NCI-H146 treated with DMSO at 0.1 percent for 48 hours (cell line): ENCODE results near the gene VPS13D.
"Not testable (repeated sequence)": the region's sequence is repeated elsewhere in the genome, so short reads cannot be mapped to it uniquely, and the experiment has no call there.

Experiments used
- DNase-seq: peaks from one replicate; lab custom pipeline; 2025; ENCODE audit not compliant: unreplicated experiment; lab: John Stamatoyannopoulos, UW

The VPS13D gene

DNA sequence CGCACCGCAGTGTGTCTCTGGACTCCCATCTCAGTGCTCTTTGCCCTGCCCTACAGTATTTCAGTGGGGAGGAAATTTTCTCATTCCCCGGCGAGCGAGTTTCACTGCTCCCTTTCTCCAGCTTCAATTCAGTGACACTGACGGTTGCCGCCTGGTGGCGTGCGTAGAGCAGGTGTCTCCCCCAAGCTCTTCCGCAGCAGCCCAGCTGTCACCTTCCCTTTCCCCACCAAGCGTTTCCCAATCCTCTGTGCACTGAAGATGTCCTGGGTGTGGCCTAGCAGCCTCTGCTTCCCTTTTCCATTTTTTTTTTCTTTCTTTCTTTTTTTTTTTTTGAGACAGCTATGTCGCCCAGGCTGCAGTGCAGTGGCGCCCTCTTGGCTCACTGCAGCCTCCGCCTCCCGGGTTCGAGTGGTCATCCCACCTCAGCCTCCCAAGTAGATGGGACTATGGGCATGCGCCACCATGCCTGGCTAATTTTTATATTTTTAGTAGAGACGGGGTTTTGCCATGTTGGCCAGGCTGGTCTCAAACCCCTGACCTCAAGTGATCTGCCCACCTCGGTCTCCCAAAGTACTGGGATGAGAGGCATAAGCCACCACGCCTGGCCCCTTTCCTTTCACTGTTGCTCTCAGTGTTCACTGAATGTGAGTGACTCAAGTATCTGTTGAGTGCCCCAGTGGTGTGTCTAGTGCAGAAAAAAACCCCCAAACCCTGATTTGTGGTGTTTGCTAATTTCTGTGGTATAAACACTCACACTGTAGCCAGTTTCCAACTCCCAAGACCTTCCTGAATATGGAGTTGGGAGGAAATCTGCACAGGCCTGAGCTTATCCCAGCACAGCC, 33.0 kb upstream of the VPS13D start:
- no peak for DNase-seq

DNA sequence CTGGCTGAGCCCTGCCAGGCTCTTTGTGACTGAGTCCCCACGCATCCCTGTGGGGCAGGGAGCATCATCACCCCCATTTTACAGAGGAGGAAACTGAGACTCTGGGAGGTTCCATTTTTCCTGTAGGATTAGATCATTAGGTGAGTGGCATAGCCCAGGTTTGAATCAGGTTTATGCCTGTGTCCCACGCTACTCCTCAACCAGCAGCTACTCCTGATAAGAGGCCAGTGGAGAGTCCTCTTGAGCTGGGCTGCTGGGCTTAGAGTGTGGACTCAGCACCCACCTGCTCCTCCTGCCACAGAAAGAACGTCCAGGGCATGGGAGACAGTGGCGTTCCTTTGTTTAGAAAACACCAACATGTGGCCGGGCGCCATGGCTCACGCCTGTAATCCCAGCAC, 32.3 kb upstream of the VPS13D start:
- DNase-seq = no peak

DNA sequence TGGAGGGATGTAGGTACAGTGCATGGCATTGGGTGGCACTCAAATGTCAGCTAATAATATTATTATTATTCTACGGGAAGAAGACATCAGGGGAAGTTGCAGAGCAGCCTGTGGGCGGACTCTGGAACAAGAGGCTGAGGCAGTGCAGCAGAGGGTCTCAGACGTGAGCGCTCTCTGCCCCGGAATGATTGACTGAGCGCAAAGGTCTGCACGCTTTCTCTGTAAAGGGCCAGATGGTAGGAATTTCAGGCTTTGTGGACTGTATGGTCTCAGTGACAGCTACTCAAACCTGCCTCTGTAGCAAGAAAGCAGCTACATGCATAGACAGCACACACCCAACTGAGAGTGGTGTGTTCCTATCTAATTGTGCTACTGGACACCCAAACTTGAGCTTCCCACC, 29.6 kb upstream of the VPS13D start:
- no peak for DNase-seq

- no peak for DNase-seq
Observed at GRCh38 chr1:12201352-12202189, 28.3 kb upstream of the VPS13D start.

DNA sequence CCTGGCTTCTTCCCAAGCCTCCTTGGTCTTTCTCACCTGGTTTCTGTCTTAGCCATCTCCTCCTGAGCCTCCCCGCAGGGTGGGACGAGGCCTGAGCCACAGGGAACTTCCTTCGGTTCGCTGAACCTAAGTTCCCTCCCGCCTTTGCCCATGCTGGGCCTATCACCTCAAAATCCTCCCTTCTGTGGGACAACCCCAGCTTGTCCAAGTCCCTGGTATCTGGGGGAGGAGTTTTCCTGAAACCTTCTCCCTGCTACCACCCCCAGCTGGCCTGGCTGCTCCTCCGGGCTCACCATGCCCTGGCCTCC, 27.7 kb upstream of the VPS13D start:
- DNase-seq = no peak

GRCh38 chr1:12202577-12202976, 27.3 kb upstream of the VPS13D start:
- DNase-seq = no peak

DNA sequence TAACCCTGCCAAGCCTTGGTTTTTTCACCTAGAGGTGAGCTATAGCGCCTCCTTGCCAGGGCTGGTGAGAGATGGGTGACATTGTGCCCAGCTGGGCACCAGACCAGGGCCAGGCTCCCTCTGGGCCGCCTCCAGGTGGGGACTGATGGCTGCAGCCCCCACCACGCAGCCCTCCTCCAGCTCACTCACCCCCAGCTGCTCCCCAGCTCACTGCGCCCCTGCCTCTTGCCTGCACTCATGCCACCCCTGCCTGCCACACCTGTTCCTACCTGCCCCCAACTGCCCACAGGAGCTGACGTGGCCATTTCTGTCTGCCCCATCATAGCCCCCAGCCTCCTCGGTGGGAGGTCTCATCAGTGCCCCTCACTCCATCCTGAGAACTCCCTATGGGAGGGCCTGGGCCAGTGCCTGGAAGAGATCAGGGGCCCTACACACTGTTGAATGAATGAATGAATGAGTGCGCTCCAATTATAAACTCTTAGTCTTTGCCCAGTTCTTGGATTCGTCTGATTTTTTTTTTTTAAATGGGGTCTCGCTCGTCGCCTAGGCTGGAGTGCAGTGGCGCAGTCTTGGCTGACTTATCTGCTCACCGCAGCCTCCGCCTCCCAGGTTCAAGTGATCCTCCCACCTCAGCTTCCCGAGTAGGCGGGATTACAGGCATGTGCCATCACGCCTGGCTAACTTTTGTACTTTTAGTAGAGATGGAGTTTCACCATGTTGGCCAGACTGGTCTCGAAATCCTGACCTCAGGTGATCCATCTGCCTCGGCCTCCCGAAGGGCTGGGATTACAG, 26.4 kb upstream of the VPS13D start:
- DNase-seq = no peak

- DNase-seq = no peak
Observed at GRCh38 chr1:12204140-12204539, 25.7 kb upstream of the VPS13D start.

DNA sequence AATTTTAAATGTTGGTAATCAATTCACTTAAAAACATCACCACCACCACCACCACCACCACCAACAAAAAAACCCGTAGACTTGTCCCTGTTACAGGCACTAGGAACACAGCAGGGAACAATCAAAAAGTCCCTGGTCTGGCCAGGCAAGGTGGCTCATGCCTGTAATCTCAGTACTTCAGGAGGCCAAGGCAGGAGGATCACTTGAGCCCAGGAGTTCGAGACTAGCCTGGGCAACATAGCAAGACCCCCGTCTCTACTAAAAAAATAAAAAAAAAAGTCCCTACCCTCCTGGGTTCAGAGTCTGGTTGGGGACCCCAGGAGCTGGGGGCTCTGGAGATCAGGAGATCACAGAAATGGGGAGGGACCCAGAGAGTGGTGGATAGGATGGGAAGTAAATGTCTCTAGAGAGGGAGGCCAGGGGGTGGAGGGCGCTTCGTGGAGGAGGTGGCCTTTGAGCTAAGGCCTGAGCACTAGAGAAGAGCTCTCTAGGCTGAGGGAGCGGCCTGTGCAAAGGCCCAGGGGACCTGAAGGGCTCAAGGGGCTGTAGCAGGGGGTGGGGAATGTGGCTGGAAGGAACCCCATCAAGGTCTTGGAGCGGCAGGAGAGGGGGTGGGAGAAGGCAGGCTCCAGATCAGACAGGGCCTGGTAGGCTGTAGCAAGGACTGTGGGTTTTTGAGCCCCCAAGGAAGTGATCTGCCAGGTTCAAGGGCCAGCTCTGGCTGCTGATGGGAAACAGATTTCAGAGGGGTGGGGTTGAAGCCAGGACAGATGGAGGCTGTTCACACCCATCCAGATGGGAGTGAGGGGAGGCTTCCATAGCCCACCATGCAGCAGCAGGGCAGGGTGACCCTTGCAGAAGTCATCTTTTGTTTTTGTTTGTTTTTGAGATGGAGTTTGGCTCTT, 24.8 kb upstream of the VPS13D start:
- no peak for DNase-seq

- DNase-seq = no peak
Observed at GRCh38 chr1:12206238-12206637, 23.6 kb upstream of the VPS13D start.

DNA sequence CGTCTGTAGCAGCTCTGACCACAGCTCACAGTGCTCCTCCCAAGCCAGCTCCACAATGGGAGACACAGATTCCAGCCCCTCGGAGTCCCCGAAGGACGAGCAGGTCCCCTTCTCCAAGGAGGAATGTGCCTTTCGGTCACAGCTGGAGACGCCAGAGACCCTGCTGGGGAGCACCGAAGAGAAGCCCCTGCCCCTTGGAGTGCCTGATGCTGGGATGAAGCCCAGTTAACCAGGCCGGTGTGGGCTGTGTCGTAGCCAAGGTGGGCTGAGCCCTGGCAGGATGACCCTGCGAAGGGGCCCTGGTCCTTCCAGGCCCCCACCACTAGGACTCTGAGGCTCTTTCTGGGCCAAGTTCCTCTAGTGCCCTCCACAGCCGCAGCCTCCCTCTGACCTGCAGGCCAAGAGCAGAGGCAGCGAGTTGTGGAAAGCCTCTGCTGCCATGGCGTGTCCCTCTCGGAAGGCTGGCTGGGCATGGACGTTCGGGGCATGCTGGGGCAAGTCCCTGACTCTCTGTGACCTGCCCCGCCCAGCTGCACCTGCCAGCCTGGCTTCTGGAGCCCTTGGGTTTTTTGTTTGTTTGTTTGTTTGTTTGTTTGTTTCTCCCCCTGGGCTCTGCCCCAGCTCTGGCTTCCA, 22.9 kb upstream of the VPS13D start:
- DNase-seq = no peak

DNA sequence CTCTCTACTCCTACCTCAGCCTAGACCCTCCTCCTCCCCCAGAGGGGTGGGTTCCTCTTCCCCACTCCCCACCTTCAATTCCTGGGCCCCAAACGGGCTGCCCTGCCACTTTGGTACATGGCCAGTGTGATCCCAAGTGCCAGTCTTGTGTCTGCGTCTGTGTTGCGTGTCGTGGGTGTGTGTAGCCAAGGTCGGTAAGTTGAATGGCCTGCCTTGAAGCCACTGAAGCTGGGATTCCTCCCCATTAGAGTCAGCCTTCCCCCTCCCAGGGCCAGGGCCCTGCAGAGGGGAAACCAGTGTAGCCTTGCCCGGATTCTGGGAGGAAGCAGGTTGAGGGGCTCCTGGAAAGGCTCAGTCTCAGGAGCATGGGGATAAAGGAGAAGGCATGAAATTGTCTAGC, 21.6 kb upstream of the VPS13D start:
- no peak for DNase-seq

GRCh38 chr1:12208764-12209494, 20.9 kb upstream of the VPS13D start:
- DNase-seq = no peak

DNA sequence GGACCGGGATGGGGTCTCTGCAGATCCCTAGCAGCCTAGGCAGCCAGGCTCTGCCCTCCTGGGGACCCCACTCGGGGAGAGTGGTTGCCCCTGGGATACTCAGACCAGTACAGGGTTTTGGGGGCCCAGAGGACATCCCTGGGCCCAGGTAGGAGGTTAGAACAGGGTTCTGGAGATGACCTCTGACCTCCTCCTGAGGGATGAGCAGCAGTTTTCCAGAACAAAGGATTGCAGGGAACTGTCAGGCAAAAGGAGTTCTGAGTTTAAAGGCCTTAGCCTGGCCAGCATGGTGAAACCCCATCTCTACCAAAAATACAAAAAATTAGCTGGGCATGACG, 20.4 kb upstream of the VPS13D start:
- DNase-seq = no peak

DNA sequence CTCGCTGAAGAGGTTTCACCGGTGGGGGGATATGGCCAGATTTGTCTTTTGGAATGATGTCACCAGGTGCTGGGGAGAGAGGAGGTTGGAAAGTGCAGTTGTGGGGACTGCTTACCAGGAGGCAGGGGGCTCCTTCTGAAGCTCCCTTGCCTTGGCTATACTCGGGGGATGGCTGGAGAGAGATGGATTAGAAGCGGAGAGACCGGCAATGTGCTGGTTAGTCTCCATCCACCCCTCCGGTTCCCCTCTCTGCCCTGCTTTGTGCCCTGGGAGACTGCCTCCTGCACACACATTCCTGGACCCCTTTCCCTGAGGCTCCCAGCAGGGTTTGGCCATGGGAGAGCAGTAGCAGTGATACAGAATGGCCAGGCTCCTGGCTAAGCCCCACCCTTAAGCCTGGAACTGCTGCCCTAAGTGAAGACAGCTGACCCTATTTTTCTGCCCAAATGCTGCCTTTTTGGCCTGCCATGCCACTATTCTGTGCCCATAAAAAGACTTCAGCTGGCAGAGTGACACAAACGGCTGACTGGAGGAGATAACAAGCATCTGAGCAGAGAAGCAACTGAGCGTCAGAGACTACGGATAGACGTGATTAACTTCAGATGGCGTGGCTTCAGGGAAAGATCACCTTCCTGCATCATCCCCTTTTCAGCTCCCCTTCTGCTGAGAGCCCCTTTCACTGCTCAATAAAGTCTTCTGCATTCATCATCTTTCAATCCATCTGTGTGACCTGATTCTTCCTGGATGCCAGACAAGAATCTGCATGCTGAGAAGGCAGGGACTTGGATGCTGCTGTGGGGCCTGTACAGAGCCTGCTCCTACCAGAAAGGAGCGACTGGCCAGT, 14.5 kb upstream of the VPS13D start:
- no peak for DNase-seq

DNA sequence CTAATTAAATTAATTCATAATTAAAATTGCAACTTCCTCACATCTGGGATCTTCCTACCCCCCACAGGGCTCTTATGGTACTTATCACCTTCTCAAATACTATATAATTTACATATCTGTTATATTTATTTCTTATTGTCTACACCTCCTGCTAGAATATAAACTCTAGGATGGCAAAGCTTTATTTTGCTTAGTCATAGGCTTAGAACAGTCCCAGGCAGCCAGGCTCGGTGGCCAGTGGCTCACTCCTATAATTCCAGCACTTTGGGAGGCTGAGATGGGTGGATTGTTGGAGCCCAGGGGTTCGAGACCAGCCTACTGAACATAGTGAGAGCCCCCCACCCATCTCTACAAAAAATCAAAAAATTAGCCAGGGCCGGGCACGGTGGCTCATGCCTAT, 10.0 kb upstream of the VPS13D start:
- no peak for DNase-seq

- DNase-seq = no peak
Observed at GRCh38 chr1:12220890-12221289, 8.9 kb upstream of the VPS13D start.

GRCh38 chr1:12222700-12223099, 7.1 kb upstream of the VPS13D start:
- not testable (repeated sequence) for DNase-seq

- DNase-seq = not testable (repeated sequence)
Observed at GRCh38 chr1:12224092-12224491, 5.7 kb upstream of the VPS13D start.
